HG03196 (cell line): ENCODE results near the gene YY2.
A peak's percentile ranks its signal among the peaks of the same experiment; 100 is the strongest.
"Not testable (repeated sequence)": the region's sequence is repeated elsewhere in the genome, so short reads cannot be mapped to it uniquely, and the experiment has no call there.

Experiments used
- ATAC-seq: cut with Tn5 transposase; IDR thresholded peaks from one replicate; pipeline ENCODE4 v1.9.1; 2021; ENCODE audit not compliant: unreplicated experiment

Gene YY2

DNA sequence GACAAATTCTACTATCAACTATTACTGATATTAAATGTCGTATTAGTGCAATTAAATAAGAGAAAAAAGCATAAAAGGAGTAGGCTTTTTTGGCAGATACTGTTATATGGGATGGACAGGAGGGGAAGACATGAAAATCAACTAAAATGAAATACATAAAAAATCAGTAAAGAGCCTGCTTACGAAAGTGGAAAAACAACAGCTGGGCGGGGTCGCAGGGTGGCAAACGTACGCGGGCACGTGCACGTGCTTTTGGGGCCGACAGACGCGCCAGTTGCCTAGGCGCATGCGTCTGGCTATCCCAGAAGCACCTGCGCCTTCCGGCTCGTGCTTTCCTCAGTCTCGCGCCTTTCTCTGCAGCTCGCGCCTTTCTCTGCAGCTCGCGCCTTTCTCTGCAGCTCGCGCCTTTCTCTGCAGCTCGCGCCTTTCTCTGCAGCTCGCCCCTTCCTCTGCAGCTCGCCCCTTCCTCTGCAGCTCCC lies at the start of gene YY2:
YY2 (plus strand) TSS at position 51 of the 479 bp plus-strand sequence. CDS start 498 bp downstream, outside the sequence.
- ATAC-seq = no peak

- ATAC-seq = no peak
These were observed 49.1 kb upstream of the YY2 start for GRCh38 chrX:21806691-21807090.

DNA sequence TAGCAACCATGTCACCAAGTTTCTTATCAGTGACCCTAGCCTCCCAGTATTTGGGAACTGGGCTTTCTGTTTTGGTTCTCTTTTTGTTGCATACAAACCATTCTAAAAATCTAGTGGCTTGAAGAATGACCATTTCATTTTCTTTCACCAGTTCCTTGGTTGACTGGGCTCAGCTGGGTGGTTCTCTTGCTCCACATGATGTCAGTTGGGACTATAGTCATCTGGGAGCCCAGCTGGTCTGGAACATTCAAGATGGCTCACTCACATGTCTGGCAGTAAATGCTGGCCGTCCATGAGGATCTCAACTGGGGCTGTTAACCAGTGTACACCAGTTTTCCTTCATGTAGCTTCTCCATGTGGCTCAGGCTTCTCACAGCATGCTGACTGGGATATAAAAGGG lies 44.0 kb upstream of the YY2 start:
- ATAC-seq = no peak

- no peak for ATAC-seq
These were observed 43.2 kb upstream of the YY2 start for GRCh38 chrX:21812628-21813027.

GRCh38 chrX:21813612-21814368 lies 42.0 kb upstream of the YY2 start:
- ATAC-seq = no peak

DNA sequence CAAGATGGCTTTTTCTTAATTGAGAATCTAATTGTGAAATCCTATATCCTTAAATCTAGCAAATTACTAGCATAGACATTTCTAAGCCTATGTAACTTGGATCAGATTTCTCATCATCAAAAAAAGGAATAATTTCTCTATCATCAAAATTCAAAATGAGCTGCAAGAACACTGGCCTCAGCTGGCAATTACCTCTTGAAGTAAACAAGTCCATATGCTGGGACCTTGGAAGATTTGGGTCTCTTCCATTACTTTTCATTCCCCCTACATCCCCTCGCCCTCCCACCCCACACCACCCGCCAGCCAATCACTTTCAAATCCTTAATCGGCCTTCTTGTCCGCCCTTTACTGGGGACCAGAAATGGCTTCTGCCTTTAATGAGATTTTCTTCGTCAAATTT lies 39.7 kb upstream of the YY2 start:
- ATAC-seq = no peak

GRCh38 chrX:21820170-21820569 lies 35.6 kb upstream of the YY2 start:
- not testable (repeated sequence) for ATAC-seq

- ATAC-seq = no peak
These were observed 33.9 kb upstream of the YY2 start for GRCh38 chrX:21821875-21822274.

GRCh38 chrX:21831496-21831895 lies 24.3 kb upstream of the YY2 start:
- no peak for ATAC-seq

DNA sequence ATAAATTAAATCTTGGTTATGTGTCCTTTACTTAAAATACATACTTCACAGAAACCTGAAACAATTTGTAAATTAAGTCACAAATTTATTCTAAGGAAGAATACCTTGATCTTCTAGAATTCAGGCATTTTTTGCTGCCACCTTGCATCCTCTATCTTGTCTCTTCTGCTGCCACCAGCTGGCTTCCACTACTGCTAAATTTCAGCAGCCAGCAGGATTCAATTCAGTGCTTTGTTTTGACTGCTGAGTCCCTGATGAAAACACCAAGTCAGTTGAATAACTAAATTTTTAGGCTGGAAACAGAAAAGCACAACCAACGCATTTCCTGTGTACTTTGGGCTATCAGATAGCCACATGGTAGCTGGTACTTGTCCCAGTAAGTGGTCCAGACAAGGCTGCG lies 18.7 kb upstream of the YY2 start:
- no peak for ATAC-seq

DNA sequence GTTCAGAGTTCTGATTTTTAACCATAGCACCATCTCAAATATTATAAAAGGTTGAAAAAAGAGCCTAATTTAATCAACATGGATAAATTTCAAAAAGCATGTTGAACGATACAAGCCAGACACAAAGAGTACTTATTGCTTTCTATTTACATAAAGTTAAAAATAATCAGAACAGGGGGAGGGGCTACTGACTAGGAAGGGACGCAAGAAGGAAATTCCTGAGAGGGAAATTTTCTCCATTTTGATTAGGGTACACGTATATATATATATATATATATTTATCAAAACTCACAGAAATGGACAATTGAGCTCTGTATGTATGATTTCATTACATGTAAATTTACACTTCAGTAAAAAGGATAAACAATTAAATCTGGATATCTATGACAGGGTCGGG lies 16.9 kb upstream of the YY2 start:
- ATAC-seq = no peak

GRCh38 chrX:21839334-21840192 lies 16.2 kb upstream of the YY2 start, which contains the start of gene MBTPS2:
Gene MBTPS2 (plus strand): TSS chrX:21839617. CDS start chrX:21839735, 118 bp downstream.
- peak; percentile 91 for ATAC-seq

- ATAC-seq = no peak
These were observed 15.6 kb upstream of the YY2 start for GRCh38 chrX:21840193-21840545.

GRCh38 chrX:21843179-21843578 lies 12.6 kb upstream of the YY2 start:
- no peak for ATAC-seq

GRCh38 chrX:21845096-21845495 lies 10.7 kb upstream of the YY2 start:
- no peak for ATAC-seq

DNA sequence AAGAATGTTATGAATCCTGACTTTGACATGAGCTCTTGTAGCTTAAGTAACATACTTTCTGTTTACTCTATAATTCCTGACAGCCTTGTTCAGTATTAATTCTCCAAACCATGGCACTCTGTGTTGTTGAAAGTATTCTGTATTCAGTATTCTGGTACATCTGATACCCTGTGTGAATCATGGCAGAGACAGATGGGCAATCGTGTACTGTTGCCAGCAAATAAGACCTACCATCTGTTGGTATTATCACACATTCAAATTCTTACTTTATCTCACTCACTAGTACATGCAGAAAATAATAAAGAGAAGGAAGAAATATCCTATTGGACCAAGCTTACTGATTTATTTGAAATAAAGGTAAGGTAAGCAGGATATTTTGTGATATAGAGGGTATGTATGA lies 8.4 kb upstream of the YY2 start:
- ATAC-seq = no peak

GRCh38 chrX:21853578-21853977 lies 2.2 kb upstream of the YY2 start:
- no peak for ATAC-seq

DNA sequence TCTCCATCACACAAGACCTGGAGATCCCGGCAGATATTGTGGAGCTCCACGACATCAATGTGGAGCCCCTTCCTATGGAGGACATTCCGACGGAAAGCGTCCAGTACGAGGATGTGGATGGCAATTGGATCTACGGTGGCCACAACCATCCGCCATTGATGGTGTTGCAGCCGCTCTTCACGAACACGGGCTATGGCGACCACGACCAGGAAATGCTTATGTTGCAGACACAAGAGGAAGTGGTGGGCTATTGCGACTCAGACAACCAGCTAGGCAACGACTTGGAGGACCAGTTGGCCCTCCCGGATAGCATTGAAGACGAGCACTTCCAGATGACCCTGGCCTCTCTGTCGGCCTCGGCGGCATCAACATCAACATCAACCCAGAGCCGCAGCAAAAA lies 717 bp downstream of the YY2 start:
- no peak for ATAC-seq

DNA sequence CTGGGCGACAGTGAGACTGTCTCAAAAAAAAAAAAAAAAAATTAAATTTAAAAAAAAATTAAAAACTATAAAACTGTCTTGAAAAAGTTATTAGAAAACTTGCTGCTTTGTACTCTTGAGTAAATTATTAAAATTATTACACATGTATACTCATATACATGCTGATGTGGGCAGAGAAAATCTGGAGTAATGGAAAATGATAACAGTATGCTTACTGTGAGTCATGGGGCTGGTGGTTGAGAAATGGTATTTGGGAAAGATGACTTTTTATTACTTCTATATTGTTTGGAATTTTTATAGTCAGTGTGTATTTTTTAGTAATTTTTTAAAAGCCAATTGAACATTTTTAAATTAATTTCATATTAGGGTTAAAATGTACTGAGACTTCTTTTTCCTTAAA lies 7.5 kb downstream of the YY2 start:
- ATAC-seq = no peak

DNA sequence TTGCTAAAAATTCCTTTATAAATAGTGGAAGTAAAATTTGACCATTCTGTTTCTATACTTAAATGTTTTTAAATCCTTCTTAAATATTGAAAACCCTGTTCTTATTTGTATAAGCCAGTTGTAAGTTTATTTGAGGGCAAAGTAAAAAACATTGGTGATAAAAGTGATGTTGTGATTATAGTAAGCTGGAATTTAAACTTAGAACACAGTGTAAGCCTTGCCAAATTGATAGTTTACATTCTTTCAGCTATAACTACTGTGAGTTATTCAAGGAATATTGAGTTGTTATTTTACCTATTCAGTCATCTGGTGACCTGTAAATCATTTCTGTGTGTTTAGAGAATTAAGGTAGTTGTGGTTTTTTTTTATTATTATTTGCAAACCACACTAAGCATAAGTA lies 9.6 kb downstream of the YY2 start:
- no peak for ATAC-seq

- ATAC-seq = no peak
These were observed 14.7 kb downstream of the YY2 start for GRCh38 chrX:21870494-21870893.
